ENCODE data around the gene SYK. TPM values are rescaled to one million over a fixed set of nuclear protein-coding genes. Genes with fewer than 3 reads are reported as not detected.

SYK gene
- total RNA-seq, 1 experiment from 2014 or later = 0.28 TPM

GRCh38 chr9:90841213-90841612, 39.6 kb downstream of the SYK start:
- TF ChIP-seq POLR2AphosphoS5 (IDR thresholded peaks at IDR 0.05; ENCODE audit: low read depth, low read length) (no peak), CTCF (IDR thresholded peaks at IDR 0.05) (no peak), SIN3A (IDR thresholded peaks at IDR 0.05; ENCODE audit: borderline replicate concordance, insufficient read depth, low read depth, low read length) (no peak), TCF7L2 (IDR thresholded peaks at IDR 0.05; ENCODE audit: low read depth, low read length) (no peak), REST (IDR thresholded peaks at IDR 0.05; ENCODE audit: insufficient read depth in 1 of 2, low read depth in 2 of 2, low read length in 1 of 2) (no peak)
- POLR2A ChIA-PET = no interaction called here
- intact Hi-C loops (cut with micrococcal nuclease; ENCODE audit: unreplicated experiment) (no loop called here), in situ Hi-C loops (cut with HindIII; ENCODE audit: low pct_unique_long_range_greater_than_20kb, low sequenced_read_pairs) (no loop called here)
- no peaks in the 10 kb centered on the region for H3K36me3 ChIP-seq (ENCODE audit: control insufficient read depth, insufficient read depth, low read length)
- H3K9me3 ChIP-seq (ENCODE audit: control insufficient read depth, insufficient read depth, low read depth, low read length) = no peaks in the 10 kb centered on the region
- H3K27ac ChIP-seq (ENCODE audit: low read length) = no peak overlapping the region
- H3K4me3 ChIP-seq (ENCODE audit: low read depth in 2 of 2, low read length in 2 of 2) = no peak overlapping the region
- no peak for DNase-seq (ENCODE audit: low read depth, low spot score)
- H3K4me1 ChIP-seq (ENCODE audit: control insufficient read depth, insufficient read depth, low read length) = no peaks in the 10 kb centered on the region
- CTCF ChIA-PET = no interaction called here
- BruUV-seq (replicated peaks) = no TSS peak
- ATAC-seq = no peak
- H3K27me3 ChIP-seq (ENCODE audit: control insufficient read depth, insufficient read depth, low read length) = no peaks in the 10 kb centered on the region

GRCh38 chr9:90841615-90842014, 40.0 kb downstream of the SYK start:
- DNase-seq (ENCODE audit: low read depth, low spot score) (no peak), ATAC-seq (no peak)
- in situ Hi-C loops (cut with HindIII; ENCODE audit: low pct_unique_long_range_greater_than_20kb, low sequenced_read_pairs) = no loop called here
- H3K27me3 ChIP-seq (ENCODE audit: control insufficient read depth, insufficient read depth, low read length) = no peaks in the 10 kb centered on the region
- no peak overlapping the region for H3K4me3 ChIP-seq (ENCODE audit: low read depth in 2 of 2, low read length in 2 of 2)
- no peak overlapping the region for H3K27ac ChIP-seq (ENCODE audit: low read length)
- intact Hi-C loops (cut with micrococcal nuclease; ENCODE audit: unreplicated experiment) = no loop called here
- H3K9me3 ChIP-seq (ENCODE audit: control insufficient read depth, insufficient read depth, low read depth, low read length) = no peaks in the 10 kb centered on the region
- ChIA-PET POLR2A (no interaction called here), CTCF (no interaction called here)
- no TSS peak for BruUV-seq (replicated peaks)
- no peaks in the 10 kb centered on the region for H3K36me3 ChIP-seq (ENCODE audit: control insufficient read depth, insufficient read depth, low read length)
- no peak for TF ChIP-seq POLR2AphosphoS5 (IDR thresholded peaks at IDR 0.05; ENCODE audit: low read depth, low read length)
- TF ChIP-seq TCF7L2 (IDR thresholded peaks at IDR 0.05; ENCODE audit: low read depth, low read length) = no peak
- TF ChIP-seq REST (IDR thresholded peaks at IDR 0.05; ENCODE audit: insufficient read depth in 1 of 2, low read depth in 2 of 2, low read length in 1 of 2) = no peak
- TF ChIP-seq CTCF (IDR thresholded peaks at IDR 0.05) = no peak
- no peak for TF ChIP-seq SIN3A (IDR thresholded peaks at IDR 0.05; ENCODE audit: borderline replicate concordance, insufficient read depth, low read depth, low read length)
- no peaks in the 10 kb centered on the region for H3K4me1 ChIP-seq (ENCODE audit: control insufficient read depth, insufficient read depth, low read length)
